HG02588 (cell line): Measurements from ENCODE around the gene PTPRD.

Experiments used
- ATAC-seq: cut with Tn5 transposase; IDR thresholded peaks from one replicate; pipeline ENCODE4 v1.9.1; 2021; ENCODE audit warnings: mild to moderate bottlenecking, moderate library complexity; ENCODE audit not compliant: unreplicated experiment

PTPRD gene

DNA sequence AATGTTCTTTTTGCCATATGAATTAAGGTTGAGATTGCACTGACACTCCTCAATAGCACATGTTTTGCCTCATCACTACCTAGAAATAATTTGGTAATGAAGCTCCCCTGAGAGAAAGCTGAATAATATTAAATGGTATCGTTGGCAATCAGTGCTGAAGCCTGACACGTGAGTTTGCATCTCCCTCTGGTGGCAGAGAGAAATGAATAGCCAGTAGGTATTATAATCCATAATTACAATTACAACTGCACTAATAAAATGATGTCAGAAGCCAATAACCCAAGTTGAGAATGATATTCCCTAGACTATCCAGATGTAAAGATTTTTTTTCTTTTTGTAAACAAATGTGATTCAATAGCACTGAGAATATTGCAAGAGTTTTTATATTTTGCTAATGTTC is 700.3 kb downstream of the PTPRD start:
- ATAC-seq = no peak

DNA sequence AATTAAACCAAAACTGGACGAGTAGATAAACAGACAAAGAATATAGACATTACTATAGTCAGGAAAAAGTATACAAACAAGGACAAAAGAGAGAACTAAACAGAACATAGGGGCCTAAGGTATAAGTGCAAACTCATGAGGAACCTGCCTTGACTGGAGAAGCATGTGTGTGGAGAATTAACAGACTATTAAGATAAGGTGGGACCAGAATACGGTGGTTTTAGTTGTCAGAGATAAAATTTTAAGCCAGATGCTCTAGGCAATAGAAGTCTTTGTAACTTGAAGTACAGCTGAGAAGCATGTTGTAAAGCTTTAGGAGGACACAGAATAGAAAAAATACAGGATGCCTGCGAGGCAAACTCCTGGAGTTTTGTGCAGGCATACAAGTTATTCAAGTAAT is 707.1 kb downstream of the PTPRD start:
- ATAC-seq = no peak

- ATAC-seq = no peak
Measured at GRCh38 chr9:9904041-9904440, 708.8 kb downstream of the PTPRD start.

DNA sequence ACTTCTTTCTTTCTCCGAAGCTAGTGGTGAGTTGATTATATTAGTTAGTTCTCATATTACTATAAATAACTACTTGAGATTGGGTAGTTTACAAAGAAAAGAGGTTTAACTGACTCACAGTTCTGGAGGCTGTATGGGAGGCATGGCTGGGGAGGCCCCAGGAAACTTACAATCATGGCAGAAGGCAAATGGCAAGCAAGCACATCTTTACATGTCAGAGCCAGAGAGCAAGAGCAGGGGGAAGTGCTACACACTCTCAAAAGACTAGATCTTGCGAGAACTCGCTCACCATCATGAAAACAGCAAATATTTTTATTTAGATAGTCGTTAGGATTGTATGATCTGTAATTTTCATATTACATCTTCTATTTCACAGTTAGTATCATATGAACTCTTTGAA is 711.2 kb downstream of the PTPRD start:
- ATAC-seq = peak; percentile 43

- no peak for ATAC-seq
Measured at GRCh38 chr9:9893837-9894236, 719.0 kb downstream of the PTPRD start.

GRCh38 chr9:9892217-9892616 is 720.6 kb downstream of the PTPRD start:
- no peak for ATAC-seq

DNA sequence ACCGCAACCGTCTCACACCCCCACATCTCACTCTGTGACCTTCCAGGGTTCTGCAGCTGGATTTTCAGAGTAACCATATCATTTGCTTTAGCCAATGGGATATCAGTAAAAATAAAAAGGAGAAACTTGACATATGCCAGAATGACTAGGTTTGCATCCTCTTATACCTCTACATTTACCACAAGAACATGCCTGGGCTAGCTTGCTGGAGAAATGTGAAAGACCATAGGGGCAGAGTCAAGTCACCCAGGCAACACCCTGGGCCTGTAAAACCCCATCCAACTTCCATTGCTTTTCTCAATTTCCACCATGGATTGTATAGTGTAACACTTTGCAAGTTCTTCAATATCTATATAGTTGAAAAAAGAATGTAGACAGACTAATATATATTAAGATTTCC is 731.1 kb downstream of the PTPRD start:
- ATAC-seq = no peak

- no peak for ATAC-seq
Measured at GRCh38 chr9:9874270-9874669, 738.5 kb downstream of the PTPRD start.

DNA sequence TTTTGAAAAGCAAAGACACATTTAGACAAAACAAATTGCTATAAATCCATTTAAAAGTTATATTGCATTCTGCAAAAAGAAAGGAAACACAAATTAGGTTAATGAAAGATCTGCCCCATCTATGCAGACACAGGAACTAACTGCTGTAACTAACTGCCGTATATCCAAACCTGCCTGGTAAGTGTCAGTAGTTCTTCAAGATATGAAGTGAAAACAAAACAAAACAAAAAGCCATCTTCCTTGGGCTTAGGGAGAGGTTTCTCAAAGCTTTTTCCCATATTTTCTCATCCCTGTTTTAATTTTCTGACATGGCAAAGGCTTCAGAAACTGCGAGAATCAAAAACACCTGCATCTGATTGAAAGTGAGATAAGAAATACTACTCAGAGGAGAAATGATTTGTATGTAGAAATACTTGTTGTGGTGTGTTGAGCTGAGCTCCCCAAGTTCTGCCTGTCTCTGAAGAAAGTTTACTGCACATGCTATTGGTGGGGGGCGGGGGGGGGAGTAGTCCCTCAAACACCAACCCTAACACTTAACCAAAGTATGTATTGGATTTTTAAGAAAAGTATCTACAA is 750.5 kb downstream of the PTPRD start:
- no peak for ATAC-seq

GRCh38 chr9:9855177-9856078 is 757.4 kb downstream of the PTPRD start:
- no peak for ATAC-seq

DNA sequence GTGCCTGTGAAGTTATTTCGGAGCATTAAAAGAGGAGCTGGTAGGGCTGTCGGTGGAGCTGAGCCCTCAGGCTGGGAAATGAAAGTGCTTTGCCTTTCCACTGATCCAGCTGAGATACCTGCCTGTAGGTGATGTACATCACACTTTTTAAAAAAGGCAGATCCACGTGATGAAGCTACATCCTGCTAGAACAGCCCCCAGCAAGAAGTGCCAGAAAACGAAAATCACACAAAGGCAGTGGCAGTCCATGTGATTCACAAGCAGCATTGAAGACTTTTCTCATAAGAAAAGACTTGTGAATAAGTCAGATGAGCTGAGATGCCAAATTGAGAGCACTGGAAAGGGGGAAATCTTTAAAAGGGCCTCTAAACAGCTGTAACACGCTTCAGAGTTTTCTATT is 765.1 kb downstream of the PTPRD start:
- ATAC-seq = peak; percentile 68

GRCh38 chr9:9846557-9846956 is 766.2 kb downstream of the PTPRD start:
- ATAC-seq = peak; percentile 84

GRCh38 chr9:9820436-9820835 is 792.4 kb downstream of the PTPRD start:
- no peak for ATAC-seq

- no peak for ATAC-seq
Measured at GRCh38 chr9:9819886-9820285, 792.9 kb downstream of the PTPRD start.

DNA sequence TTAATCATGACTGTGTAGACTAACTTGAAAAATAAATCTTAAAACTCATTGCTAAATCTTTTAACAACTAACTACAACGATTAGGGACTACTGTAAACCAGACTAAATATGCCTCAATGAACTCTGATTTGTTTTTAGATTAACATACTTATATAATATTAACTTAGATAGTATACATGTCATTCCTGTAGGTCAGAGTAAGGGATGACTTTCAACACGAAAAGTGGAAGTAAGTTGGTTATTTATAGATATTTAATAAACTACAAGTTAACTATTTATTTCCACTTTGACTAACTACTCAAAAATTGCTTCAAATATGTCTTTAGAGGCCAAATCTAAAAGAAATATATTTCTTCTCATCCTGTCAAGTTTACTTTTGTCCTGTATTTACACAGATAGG is 795.6 kb downstream of the PTPRD start:
- no peak for ATAC-seq

GRCh38 chr9:9804109-9804508 is 808.7 kb downstream of the PTPRD start:
- ATAC-seq = no peak

DNA sequence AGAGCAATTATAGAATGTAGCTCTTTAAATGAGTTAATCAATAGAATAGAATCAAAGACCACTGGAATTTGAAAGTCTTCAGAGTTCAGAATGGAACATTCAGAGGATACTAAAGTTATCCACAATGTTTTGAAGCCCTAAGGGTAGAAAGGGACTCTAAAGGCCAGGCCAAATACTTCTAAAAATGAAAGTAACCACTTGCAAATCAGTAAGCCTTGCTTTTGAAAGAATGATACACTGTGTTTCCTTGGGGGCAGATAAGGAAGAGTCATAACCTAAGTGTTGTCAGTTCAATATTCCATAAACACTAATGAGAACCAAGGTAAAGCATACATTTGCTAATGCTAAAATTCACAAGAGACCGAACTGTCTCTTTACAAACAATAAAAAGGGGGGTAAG is 813.5 kb downstream of the PTPRD start:
- ATAC-seq = peak; percentile 82

DNA sequence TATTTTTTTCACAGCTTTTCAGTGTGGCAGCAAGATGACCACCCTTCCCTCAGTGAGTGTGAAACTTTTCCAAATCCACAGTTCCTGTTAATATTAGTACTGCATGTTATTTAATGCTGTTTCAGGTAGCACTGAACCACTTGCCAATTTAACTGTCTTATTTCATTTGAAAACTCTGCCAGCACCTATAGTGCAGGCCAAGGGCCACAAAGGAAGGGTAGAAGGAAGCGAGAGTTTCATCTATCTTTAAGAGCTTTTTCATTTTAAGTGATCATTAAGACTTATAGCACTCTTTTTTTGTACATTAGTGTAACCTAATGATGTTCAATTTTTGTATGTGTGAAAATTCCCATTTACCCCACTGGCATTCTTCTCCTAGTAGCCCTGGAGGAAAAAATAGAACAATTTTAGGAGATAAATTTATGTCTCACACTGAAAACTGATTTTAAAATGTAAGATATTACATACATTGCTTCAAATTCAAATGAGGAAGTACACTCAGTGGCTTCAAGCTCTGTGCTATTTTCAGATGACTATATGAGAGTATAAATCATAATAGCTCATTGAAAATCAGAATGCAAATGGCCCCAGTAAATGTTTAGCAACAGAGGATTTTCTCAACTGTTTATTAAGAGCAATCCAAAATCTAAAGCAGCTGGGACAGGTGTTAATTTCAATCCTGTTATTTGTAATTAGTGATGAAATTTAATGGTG is 820.5 kb downstream of the PTPRD start:
- ATAC-seq = peak; percentile 61

- ATAC-seq = no peak
Measured at GRCh38 chr9:9791611-9792010, 821.2 kb downstream of the PTPRD start.

DNA sequence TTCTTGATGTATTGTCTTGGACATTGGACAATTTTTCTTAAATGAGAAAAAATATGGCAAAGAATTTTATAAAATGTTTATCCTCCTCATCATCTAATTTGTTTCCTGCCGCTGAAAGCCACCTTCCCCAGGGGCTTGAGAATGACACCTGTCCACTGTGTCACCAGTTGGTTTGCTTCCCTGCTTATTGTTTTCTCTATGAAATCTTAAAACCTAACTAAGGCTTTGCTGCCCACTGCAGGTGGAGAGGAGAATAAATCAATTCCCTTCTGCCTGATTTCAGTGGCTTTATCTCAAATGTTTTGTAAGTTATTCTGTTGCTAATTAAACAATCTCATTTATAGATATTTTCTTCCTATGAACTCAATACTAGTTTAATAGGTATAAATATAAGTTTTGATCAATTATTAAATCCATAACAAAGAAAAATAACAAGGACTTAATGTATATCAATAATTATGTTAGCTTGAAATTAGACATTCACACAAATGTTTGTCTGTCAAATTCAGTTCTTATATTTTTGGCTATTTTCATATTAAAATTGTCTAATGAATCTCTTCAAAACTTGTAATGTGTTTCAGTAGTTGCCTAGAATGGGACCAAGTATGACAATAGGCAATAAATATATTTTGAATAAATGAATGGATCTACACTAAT is 822.5 kb downstream of the PTPRD start:
- ATAC-seq = peak; percentile 70

DNA sequence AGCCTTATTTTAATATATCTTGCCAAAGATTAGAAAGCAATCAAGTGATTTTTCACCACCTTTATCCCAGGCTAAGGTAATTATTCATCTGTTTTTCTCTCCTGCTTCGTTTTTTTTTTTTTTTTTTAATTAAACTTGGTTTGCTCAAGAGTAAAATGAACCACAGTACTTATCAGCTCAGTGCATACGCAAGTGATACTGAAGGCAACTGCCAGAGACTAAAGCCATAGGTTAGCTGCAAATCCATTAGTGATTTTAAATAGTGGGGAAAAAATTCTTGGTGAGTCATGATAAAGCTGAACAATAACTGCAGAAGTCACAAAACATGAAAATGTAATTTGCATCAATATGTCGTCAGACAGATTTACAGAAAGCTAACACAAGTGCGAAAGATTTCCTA is 829.1 kb downstream of the PTPRD start:
- ATAC-seq = no peak
